Loucy (cell line): Measurements from ENCODE around the gene TFCP2L1.

Experiments used
- H2AFZ ChIP-seq: fragments of 200-600 bp; sonication (generic); 2 replicates; pipeline ENCODE4 v1.6.0; 2016; ENCODE audit warnings: antibody characterized with exemption, mild to moderate bottlenecking, low read length, moderate library complexity
- H3F3A ChIP-seq: fragments of 200-600 bp; 2 replicates; pipeline ENCODE4 v1.6.0; 2016; ENCODE audit warnings: antibody characterized with exemption, low read depth, mild to moderate bottlenecking
- H3K27me3 ChIP-seq: fragments of 200-600 bp; sonication (generic); 2 replicates; pipeline ENCODE4 v1.6.1; 2014; ENCODE audit warnings: low read length, mild to moderate bottlenecking; ENCODE audit not compliant: insufficient read depth, poor library complexity, severe bottlenecking
- H3K36me3 ChIP-seq: fragments of 200-600 bp; sonication (generic); 2 replicates; pipeline ENCODE4 v1.6.1; 2016; ENCODE audit warnings: low read length; ENCODE audit not compliant: insufficient read depth
- H3K4me1 ChIP-seq: fragments of 200-600 bp; sonication (generic); 2 replicates; pipeline ENCODE4 v1.5.1; 2014; ENCODE audit warnings: low read length, mild to moderate bottlenecking; ENCODE audit not compliant: insufficient read depth, poor library complexity, severe bottlenecking
- H3K4me2 ChIP-seq: fragments of 200-600 bp; sonication (generic); 2 replicates; pipeline ENCODE4 v1.6.0; 2014; ENCODE audit warnings: antibody characterized with exemption, low read length, low read depth, mild to moderate bottlenecking; ENCODE audit not compliant: poor library complexity, severe bottlenecking
- H3K4me3 ChIP-seq: fragments of 200-600 bp; sonication (generic); 2 replicates; pipeline ENCODE4 v1.5.1; 2014; ENCODE audit warnings: low read length, mild to moderate bottlenecking, mixed read lengths; ENCODE audit not compliant: poor library complexity, severe bottlenecking
- H3K79me2 ChIP-seq: fragments of 200-600 bp; sonication (generic); 2 replicates; pipeline ENCODE4 v1.6.1; 2014; ENCODE audit warnings: low read length; ENCODE audit not compliant: insufficient read depth
- H3K9ac ChIP-seq: fragments of 200-600 bp; sonication (generic); 2 replicates; pipeline ENCODE4 v1.6.0; 2014; ENCODE audit warnings: mild to moderate bottlenecking, low read depth, low read length, moderate library complexity; ENCODE audit not compliant: poor library complexity, severe bottlenecking
- H3K9me2 ChIP-seq: fragments of 200-600 bp; sonication (generic); replicated peaks from 2 replicates; pipeline ENCODE4 v1.6.1; 2016; ENCODE audit warnings: low read depth, low read length, mixed read lengths
- H3K9me3 ChIP-seq: fragments of 200-600 bp; sonication (generic); 2 replicates; pipeline ENCODE4 v1.6.1; 2014; ENCODE audit warnings: mild to moderate bottlenecking, antibody characterized with exemption, low read length, low read depth; ENCODE audit not compliant: insufficient read depth
- H4K20me1 ChIP-seq: fragments of 200-600 bp; sonication (generic); 2 replicates; pipeline ENCODE4 v1.6.0; 2014; ENCODE audit warnings: antibody characterized with exemption, low read length, mild to moderate bottlenecking; ENCODE audit not compliant: insufficient read depth, poor library complexity, severe bottlenecking
- EZH2phosphoT487 ChIP-seq: fragments of 200-600 bp; IDR thresholded peaks from 2 replicates; pipeline ENCODE4 v1.6.1; 2018; ENCODE audit warnings: antibody characterized with exemption, mild to moderate bottlenecking, moderate library complexity, borderline replicate concordance
- TF ChIP-seq, protein P1 (sequence below): fragments of 200-600 bp; sonication (generic); conservative IDR thresholded peaks from 2 replicates; pipeline ENCODE4 v1.5.1; 2014; ENCODE audit warnings: mild to moderate bottlenecking, antibody characterized with exemption, low read length

Gene TFCP2L1

DNA sequence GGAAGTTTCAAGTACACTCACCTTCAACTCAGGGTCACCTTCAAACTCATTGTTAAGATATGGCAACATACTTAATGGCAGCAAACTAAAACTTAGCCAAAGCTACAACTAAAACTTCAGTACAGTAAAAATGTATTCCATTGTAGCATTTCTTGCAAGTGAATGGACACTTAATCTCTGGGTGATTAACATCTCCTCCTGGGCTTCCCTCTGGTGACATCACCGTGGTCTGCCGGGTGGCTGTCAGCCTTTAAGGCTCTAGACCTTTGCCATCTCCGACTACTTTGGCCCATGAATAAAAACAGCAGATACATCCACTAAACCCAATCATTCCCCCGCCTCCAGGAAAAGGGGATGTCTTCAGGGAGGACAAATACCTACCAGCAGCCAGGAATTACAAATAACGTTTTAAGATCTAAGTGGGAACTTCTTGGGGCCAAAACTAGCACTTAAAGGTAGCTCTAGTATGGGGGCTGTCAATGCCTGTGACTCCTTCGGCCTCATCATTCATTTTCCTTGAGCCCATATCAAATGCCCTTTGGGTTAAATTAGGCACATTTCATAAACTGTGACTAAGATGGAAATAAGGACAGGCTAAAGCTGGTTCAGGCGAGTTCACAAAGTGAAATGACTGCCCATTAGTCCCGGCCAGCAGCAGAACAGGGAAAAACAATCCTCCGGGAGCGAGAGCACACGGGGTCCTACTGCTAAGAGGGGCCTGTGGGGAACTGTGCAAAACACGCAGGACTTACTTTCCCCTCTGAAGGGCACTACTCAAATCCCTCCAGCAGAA, 1.1 kb downstream of the TFCP2L1 start:
- Histone ChIP-seq H3K4me1 (peaks cover 3% of the 10 kb centered on the region), H3K4me3 (no peak overlapping the region), H3K36me3 (no peaks in the 10 kb centered on the region), H3K9me3 (no peaks in the 10 kb centered on the region), H3K4me2 (no peak overlapping the region), H4K20me1 (no peaks in the 10 kb centered on the region), H3K9ac (no peak overlapping the region), H2AFZ (no peak overlapping the region), H3K27me3 (no peaks in the 10 kb centered on the region), H3K79me2 (no peaks in the 10 kb centered on the region), H3K9me2 (no peaks in the 10 kb centered on the region), H3F3A (no peaks in the 10 kb centered on the region)
- TF ChIP-seq, protein P1, sequence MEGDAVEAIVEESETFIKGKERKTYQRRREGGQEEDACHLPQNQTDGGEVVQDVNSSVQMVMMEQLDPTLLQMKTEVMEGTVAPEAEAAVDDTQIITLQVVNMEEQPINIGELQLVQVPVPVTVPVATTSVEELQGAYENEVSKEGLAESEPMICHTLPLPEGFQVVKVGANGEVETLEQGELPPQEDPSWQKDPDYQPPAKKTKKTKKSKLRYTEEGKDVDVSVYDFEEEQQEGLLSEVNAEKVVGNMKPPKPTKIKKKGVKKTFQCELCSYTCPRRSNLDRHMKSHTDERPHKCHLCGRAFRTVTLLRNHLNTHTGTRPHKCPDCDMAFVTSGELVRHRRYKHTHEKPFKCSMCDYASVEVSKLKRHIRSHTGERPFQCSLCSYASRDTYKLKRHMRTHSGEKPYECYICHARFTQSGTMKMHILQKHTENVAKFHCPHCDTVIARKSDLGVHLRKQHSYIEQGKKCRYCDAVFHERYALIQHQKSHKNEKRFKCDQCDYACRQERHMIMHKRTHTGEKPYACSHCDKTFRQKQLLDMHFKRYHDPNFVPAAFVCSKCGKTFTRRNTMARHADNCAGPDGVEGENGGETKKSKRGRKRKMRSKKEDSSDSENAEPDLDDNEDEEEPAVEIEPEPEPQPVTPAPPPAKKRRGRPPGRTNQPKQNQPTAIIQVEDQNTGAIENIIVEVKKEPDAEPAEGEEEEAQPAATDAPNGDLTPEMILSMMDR = no peak
- no peak for TF ChIP-seq EZH2phosphoT487

DNA sequence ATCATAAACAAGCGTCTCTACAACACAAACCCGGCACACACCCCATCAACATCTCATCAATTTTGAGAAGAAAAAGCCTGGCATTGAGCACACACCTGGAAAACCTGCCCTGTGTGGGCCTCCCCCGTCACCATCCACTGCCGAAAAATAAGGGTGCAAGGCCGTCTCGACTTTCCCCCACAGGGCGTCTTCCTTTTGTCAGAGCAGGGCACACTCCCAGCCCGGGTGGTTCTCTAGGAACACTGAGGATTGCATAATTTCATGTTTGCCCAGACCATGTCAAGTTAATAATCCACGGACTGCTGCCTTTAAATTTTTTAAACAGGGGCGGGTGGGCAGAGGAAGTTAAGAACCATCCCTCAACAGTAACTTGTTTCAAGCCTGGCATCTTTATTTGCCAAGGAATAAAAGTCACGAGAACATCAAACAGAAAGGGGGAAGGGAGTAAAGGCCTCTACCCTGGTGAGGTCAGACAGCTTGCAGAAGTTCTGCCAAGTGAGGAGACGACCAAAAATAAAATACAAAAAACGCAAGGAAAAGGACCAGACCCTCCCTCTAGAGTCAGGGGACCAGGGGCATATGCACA, 2.1 kb downstream of the TFCP2L1 start:
- Histone ChIP-seq H2AFZ (no peak overlapping the region), H3K4me2 (no peak overlapping the region), H3K27me3 (no peaks in the 10 kb centered on the region), H3K4me1 (peaks cover 3% of the 10 kb centered on the region), H4K20me1 (no peaks in the 10 kb centered on the region), H3K36me3 (no peaks in the 10 kb centered on the region), H3K9me3 (no peaks in the 10 kb centered on the region), H3K9ac (no peak overlapping the region), H3K79me2 (no peaks in the 10 kb centered on the region), H3F3A (no peaks in the 10 kb centered on the region), H3K4me3 (no peak overlapping the region), H3K9me2 (no peaks in the 10 kb centered on the region)
- no peak for TF ChIP-seq EZH2phosphoT487
- TF ChIP-seq, protein P1 = no peak

DNA sequence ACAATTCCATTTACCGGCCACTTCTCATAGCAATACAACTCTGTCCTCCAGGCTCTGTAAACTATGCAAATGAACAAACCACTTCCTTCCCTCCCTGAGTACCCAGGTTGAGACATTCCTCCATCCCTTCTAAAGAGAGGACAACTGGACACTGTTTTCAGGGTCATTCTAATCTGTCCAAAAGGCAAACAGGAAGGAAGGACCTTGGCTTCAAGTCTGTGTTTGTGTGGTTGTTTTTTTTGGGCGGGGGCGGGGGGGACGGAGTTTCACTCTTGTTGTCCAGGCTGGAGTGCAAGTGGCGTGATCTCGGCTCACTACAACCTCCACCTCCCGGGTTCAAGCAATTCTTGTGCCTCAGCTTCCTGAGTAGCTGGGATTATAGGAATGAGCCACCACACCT, 3.3 kb downstream of the TFCP2L1 start:
- Histone ChIP-seq H3K4me1 (peaks cover 3% of the 10 kb centered on the region), H3K4me3 (no peak overlapping the region), H3K9me3 (no peaks in the 10 kb centered on the region), H3K27me3 (no peaks in the 10 kb centered on the region), H4K20me1 (no peaks in the 10 kb centered on the region), H3K79me2 (no peaks in the 10 kb centered on the region), H3K9ac (no peak overlapping the region), H2AFZ (no peak overlapping the region), H3K36me3 (no peaks in the 10 kb centered on the region), H3F3A (no peaks in the 10 kb centered on the region), H3K9me2 (no peaks in the 10 kb centered on the region), H3K4me2 (no peak overlapping the region)
- TF ChIP-seq EZH2phosphoT487 = no peak
- TF ChIP-seq, protein P1 = no peak
